ENCODE results near the gene TWF1. TPM values are rescaled to one million over a fixed set of nuclear protein-coding genes. Genes with fewer than 3 reads are reported as not detected.

TWF1 gene
- total and polyA plus RNA-seq, 2 of the 8 experiments (the other 6 are each of a cell fraction or from before 2014, with no cell fraction given), result 7.6 to 27.9 TPM

Other genes starting within 250 kb of the TWF1 start
- 23.2 and 26.8 TPM in 2 replicates for gene PUS7L, start 47.5 kb downstream of the TWF1 start, total RNA-seq (2021; fragmentation: NEBNext Ultra II Directional; extraction: Animal tissue kit (Norgen Biotek cat#: 25700))
- 2.5 and 3.6 TPM in 2 replicates for gene PUS7L, start 47.5 kb downstream of the TWF1 start, polyA plus RNA-seq (2011; rRNA removed)
- gene IRAK4, start 47.4 kb downstream of the TWF1 start, total RNA-seq (2021; fragmentation: NEBNext Ultra II Directional; extraction: Animal tissue kit (Norgen Biotek cat#: 25700)), result 5.8 and 7.7 TPM in 2 replicates
- gene IRAK4, start 47.4 kb downstream of the TWF1 start, polyA plus RNA-seq (2011; rRNA removed), result 2.2 and 2.3 TPM in 2 replicates
- gene TMEM117, start 29.8 kb upstream of the TWF1 start, total RNA-seq (2021; fragmentation: NEBNext Ultra II Directional; extraction: Animal tissue kit (Norgen Biotek cat#: 25700)), result 1.4 TPM in 2 replicates
- 0.31 and 0.80 TPM in 2 replicates for gene TMEM117, start 29.8 kb upstream of the TWF1 start, polyA plus RNA-seq (2011; rRNA removed)

Measured in H1 (cell line).